GM19463 (cell line): Measurements from ENCODE around the gene HIBCH.

Experiments used
- ATAC-seq: cut with Tn5 transposase; IDR thresholded peaks from one replicate; pipeline ENCODE4 v1.9.1; 2021; ENCODE audit warnings: mild to moderate bottlenecking, moderate library complexity; ENCODE audit not compliant: unreplicated experiment

HIBCH gene, protein sequence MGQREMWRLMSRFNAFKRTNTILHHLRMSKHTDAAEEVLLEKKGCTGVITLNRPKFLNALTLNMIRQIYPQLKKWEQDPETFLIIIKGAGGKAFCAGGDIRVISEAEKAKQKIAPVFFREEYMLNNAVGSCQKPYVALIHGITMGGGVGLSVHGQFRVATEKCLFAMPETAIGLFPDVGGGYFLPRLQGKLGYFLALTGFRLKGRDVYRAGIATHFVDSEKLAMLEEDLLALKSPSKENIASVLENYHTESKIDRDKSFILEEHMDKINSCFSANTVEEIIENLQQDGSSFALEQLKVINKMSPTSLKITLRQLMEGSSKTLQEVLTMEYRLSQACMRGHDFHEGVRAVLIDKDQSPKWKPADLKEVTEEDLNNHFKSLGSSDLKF

DNA sequence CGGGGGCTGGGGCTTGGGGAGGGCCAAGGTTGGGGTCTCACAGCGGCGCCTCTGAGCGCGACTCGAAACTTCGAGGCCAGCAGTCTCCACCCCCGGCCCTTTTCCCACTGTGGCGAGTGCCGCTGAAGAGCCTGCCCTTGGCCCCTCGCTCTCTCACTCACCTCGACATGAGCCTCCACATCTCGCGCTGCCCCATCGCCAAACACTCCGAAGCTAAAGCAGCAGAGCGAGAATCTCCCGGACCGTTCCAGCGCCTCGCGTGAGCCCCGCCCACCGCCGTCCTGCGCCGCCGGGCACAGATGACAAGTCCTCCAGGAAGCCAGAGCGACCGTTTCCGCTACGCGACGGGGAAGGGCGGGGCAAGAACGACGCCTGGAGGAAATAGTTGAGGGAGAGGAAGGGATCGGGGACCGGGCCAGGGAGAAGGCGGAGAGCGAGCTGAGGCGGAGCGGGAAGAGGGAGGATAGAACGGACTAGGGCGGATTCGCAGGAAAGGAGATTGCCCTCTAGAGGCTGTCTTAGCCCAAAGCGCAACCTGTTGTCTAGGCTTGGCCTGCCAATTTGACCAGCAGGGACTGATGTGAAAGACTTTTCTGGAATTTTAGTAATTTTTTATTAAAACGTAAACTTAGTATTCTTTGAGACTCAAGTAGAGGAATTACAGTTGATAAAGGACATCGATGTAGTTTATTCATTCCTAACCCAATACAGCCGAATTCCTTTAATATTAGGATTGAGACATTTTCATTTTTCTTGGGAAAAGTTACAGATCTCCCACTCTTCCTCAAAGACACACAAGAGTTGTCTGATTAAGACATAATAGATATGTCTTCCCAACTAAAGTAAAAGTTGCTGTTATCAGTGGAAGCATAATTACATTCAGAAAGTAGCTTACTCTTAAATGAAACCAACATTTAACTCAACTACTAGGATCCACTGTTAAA lies at the start of gene HIBCH:
TSS of gene HIBCH (minus strand) at position 272 of the 944 bp plus-strand sequence. CDS start at position 196, 76 bp downstream.
- ATAC-seq, result peak; percentile 96

GRCh38 chr2:190367091-190367490 lies 47.5 kb upstream of the HIBCH start:
- no peak for ATAC-seq

DNA sequence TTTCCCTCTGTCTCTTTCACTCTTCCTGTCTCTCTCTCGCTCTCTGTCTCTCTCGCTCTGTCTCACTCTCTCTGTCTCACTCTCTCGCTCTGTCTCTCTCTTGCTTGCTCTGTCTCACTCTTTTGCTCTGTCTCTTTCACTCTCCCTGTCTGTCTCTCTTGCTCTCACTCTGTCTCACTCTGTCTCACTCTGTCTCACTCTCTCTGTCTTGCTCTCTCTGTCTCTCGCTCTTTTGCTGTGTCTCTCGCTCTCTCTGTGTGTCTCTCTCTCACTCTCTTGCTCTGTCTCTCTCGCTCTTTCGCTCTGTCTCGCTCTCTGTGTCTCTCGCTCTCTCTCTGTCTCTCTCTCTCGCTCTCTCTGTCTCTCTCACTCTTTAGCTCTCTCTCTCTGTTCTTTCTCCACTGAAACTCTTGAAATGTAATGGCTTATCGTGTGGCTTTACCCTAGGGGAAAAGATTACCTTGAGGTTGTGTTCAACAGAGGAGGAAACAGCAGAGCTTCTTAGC lies 46.7 kb upstream of the HIBCH start:
- ATAC-seq, result no peak

GRCh38 chr2:190365499-190366204 lies 46.0 kb upstream of the HIBCH start:
- no peak for ATAC-seq

- ATAC-seq, result no peak
These were observed 43.3 kb upstream of the HIBCH start for GRCh38 chr2:190362894-190363293.

DNA sequence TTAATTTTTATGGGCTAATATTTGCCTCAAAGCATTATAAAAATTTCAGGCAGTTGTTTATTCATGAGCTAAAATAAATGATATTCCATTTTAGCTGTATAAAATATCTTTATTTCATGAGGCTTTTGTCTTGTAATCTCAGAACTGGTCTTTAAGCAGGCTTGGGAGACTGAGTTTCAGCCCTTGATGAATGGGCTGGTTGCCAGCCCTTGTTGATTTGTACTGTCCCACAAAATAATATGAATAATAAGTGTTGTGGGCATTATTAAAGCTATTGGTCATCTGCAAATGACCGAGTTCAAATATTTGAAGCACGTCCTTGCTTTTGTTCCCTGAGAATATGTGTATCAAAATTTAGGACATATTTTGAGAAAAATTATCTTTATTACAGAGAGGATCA lies 41.9 kb upstream of the HIBCH start:
- ATAC-seq, result no peak

- no peak for ATAC-seq
These were observed 41.3 kb upstream of the HIBCH start for GRCh38 chr2:190360965-190361364.

- no peak for ATAC-seq
These were observed 40.9 kb upstream of the HIBCH start for GRCh38 chr2:190360561-190360960.

GRCh38 chr2:190358655-190359448 lies 39.2 kb upstream of the HIBCH start:
- ATAC-seq, result peak; percentile 46

- no peak for ATAC-seq
These were observed 38.0 kb upstream of the HIBCH start for GRCh38 chr2:190357600-190357999.

DNA sequence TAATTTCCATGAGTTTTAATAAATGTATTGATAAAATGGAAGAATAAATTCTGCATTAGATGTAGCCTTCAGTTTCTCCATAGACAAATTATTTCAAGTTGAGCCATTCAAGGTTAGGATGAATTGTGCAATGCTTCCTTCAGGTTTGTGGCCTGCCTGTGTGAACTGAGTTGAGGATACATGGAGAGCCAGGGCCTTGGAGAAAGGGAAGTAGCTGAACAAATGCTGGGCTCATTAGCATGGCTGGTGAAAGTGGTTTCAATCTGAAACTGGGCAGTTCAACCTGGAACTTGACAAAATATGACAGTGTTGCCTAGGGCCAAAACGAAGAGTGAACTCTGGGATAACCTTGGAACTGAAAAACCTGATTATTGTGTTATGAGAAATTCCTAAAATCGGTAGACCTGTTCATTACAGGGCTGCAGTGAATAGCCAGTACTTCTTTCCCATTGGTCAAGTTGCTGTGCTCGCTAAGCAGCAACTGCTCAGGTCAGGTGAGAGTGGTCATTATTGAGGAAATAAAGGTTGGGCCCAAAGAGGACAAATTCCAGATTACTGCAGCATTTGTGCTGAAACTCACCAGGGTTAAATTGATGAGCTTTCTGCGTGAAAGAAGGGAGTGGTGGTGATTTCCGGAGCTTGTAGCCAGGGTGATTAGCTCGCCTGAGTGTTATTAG lies 36.5 kb upstream of the HIBCH start:
- no peak for ATAC-seq

DNA sequence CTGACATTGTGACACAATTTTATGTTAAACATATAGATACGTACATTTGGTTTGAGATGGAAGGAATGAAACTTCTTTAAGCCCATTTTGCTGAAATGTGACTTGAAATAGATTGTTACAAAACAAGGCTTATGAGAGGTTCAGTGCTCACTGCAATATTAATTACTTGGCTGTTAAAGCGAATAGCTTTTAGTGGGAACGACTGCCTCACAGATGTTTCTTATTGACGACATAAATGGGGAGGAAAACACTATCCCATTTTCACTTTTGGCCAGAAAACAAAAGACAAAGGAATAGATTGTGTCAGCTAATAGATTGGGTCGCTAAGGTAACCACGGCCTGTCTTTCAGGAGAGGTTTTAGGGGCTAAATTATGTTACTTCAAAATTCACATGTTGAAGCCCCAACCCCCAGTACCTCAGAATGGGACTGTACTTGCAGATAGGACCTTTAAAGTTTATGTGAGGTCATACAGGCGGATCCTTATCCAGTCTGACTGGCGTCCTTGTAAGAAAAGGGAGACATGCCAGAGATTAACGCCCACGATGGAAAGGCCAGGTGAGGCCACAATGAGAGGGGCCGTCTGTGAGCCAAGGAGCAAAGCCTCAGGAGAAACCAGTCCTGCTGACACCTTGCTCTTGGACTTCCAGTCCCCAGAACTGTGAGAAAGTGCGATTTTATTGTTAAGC lies 34.5 kb upstream of the HIBCH start:
- ATAC-seq, result no peak

DNA sequence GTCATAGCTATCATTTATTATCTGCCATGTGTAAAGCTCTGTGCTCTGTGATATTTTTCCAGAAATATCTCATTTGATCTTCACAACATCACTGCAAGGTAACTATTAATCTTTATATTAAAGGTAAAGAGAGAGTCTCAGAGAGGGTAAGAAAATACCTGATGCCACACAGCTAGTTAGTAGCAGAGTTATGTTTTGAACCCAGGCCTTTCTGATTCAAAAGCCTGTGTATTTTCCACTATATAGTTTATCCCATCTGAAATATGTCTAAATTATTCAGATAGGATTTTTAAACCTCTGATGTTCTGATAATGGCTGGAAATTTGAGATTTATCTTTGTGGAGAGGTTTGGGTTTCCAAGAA lies 33.9 kb upstream of the HIBCH start:
- no peak for ATAC-seq

DNA sequence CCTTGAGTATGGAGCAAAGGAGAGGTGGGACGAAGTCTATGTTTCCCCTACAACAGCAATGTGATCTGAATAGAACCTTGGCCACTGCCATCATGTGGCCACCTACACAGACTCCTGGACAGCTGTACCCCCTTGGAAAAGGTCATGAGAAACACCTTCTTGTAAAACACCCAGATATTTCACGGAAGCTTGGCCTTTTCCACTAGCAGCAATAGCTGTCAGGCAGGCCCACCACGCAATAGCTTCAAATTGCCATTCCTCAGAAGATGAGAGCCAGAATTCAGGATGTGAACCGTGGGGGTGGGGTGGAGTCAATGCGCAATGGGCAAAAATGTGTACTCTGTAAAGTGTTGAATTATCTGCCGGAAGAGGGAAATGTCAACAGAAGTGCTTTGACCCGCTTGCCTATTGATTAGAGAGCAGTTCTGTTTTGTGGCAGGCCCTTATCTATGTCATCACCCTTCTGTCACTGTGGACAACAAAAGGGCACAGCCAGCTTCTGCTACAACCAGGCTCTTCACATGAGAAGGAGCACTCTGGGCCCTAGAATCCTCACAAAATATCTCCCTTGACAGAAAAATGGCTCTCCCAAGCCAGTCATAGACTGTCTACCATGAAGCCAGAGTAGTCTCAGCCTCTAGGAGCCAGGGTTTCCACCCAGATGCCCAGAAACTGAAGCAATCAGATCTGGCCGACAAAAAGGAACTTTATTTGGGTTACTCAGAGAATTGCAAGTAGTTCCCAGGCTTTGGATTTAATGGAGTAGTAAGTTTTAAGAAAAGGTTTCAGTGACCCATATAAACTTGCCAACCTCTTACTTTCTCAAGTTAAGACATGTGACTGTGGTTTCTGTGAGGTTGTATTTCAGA lies 33.3 kb upstream of the HIBCH start:
- ATAC-seq, result no peak

DNA sequence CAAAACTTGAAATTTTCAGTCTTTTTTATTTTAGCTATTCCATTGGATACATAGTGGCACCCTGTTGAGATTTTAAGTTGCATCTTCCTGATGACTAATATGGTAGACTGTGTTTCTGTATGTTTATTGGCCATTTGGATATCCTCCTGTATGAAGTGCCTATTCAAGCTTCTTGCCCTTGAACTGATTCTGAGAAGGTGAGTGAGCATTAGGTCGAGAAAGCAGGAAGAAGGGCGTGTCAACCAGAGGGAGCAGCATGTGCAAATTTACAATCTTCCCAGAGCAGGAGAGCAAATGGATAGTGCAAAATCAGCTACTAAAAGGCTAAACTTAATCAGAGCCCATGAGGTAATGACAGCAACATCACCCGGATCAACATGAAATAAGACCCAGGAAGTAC lies 32.3 kb upstream of the HIBCH start:
- no peak for ATAC-seq

- no peak for ATAC-seq
These were observed 30.7 kb upstream of the HIBCH start for GRCh38 chr2:190350371-190350770.

DNA sequence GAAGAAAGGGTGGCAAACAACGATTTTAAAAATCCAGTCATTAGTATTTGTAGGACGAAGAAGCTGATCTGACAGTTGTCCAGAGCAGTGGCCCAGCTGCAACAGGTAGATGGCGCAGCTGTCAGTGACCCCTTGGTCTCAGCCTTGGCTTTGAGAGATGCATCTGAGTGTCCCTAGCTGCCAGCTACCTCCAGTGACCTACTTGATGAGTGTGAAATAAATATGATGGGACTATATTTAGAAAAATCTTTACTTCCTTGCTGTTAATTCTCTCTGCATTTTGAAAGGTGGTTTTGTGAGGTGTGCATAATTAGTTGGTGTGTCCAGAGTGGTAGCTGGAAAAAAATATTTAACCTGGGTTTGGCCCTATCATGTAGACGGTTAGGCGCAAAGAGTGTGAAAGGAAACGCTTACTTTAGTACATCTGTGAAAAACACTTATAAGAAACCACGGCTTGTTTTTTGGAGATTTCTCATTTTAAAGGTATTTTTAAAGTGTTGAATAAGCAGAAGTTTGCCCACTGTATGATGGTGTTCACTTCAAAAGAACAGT lies 24.7 kb upstream of the HIBCH start:
- ATAC-seq, result peak; percentile 69
